Retinal pigment epithelial cell (primary cell): ENCODE results near the gene NRARP.

ENCODE experiments used
- DNase-seq: peaks from one replicate; pipeline ENCODE4 v3.0.0-alpha.2; 2010; ENCODE audit warnings: low read depth
- H3K4me3 ChIP-seq: 2 replicates; pipeline ENCODE4 v1.5.1; 2011; ENCODE audit warnings: mild to moderate bottlenecking, low read length, control low read depth, moderate library complexity
- CTCF ChIP-seq: conservative IDR thresholded peaks from 2 replicates; pipeline ENCODE4 v1.5.1; 2011; ENCODE audit warnings: low read depth, low read length, control low read depth, inconsistent platforms

Gene NRARP

DNA sequence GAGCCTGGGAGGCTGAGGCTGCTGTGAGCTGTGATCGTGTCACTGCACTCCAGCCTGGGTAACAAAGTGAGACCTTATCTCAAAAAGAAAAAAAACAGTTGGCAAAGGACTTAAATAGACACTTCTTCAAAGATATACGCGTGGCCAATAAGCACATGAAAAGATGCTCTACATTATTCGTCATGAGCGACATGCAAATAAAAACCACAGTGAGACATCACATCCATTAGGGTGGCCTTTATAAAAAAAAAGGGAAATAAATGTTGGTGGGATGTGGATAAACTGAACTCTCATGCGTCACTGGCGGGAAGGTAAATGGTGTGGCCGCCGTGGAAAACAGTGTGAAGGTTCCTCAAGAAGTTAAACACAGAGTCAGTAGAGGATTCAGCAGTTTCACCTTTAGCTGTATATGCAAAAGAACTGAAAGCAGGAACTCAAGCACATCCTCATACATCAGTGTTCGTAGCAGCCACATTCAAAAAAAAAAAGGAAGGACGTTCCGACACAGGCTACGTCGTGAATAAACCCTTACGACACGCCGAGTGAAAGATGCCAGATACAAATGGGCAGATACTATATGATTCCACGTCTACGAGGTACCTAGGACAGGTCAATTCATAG, 24.5 kb upstream of the NRARP start:
- DNase-seq = no peak
- no peak for TF ChIP-seq CTCF
- H3K4me3 ChIP-seq = no peak overlapping the region

DNA sequence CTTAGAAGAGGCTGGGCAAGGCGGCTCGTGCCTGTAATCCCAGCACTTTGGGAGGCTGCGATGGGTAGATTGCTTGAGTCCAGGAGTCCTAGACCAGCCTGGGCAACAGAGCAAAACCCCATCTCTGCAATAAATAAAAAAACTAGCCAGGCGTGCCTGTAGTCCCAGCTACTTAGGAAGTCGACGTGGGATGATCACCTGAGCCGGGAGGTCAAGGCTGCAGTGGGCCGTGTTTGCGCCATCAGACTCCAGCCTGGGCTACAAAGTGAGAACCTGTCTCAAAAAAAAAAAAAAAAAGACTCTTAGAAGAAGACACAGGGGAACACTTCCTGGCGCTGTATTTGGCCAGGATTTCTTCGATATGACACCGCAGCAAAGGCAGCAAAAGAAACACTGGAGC, 23.7 kb upstream of the NRARP start:
- no peak for DNase-seq

DNA sequence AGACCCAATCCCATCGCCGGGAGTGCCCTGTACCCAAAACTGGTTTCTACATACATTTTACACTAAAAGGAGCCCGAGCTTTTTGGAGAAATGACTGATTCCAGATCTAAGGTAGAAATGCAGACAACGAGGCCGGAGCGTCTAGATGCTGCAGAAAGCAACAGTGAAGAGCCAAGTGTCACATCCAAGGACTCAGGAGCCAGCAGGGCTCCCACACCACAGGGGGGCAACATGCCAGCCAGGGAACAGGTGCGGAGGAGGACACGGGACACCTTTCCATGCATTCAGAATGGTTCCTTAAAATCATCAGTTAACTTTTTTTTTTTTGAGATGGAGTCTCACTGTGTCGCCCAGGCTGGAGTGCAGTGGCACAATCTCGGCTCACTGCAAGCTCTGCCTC, 23.1 kb upstream of the NRARP start:
- no peak for DNase-seq
- no peak for TF ChIP-seq CTCF
- H3K4me3 ChIP-seq = no peak overlapping the region

More for the DNA sequence above, 23.7 kb upstream of the NRARP start:
- H3K4me3 ChIP-seq = no peak overlapping the region
- TF ChIP-seq CTCF = no peak

DNA sequence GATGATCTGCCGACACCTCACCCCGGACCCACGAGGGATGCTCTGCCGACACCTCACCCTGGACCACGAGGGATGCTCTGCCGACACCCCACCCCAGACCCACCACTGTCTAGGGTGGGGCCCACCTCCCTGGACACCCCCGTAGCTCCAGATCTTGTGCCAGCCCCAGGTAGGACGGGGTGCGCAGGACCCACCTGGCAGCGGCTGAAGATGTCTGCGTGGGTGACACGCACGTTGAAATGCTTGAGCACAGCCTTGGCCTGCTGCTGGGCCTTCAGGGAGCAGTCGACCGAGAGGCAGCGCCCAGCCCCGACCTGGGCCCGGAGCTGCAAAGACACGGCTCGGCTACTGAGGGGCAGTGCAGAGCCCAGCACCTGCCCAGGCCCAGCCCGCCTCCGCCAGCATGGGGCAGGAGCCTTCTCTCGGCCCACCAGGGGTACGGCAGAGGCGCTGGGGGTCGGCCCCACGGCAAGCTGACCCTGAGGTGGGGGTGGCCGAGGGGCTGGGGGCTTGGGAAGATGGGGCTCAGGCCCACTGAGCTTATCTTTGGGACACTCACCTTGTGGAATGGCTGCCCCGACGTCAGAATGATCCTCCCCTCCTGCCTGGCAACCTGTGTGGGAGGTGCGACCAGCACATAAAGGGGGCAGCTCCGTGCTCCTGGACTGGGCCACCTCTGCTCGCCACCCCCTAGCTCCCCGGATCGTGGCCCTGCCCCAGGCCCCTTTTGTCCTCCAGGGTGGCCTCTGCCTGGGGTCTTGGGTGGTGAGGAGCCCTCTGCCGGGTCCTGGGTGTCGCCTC, 21.7 kb upstream of the NRARP start:
- no peak for TF ChIP-seq CTCF
- no peak overlapping the region for H3K4me3 ChIP-seq
- DNase-seq = no peak

- no peak for TF ChIP-seq CTCF
- DNase-seq = no peak
These were observed 19.8 kb upstream of the NRARP start for GRCh38 chr9:137321726-137322361.

DNA sequence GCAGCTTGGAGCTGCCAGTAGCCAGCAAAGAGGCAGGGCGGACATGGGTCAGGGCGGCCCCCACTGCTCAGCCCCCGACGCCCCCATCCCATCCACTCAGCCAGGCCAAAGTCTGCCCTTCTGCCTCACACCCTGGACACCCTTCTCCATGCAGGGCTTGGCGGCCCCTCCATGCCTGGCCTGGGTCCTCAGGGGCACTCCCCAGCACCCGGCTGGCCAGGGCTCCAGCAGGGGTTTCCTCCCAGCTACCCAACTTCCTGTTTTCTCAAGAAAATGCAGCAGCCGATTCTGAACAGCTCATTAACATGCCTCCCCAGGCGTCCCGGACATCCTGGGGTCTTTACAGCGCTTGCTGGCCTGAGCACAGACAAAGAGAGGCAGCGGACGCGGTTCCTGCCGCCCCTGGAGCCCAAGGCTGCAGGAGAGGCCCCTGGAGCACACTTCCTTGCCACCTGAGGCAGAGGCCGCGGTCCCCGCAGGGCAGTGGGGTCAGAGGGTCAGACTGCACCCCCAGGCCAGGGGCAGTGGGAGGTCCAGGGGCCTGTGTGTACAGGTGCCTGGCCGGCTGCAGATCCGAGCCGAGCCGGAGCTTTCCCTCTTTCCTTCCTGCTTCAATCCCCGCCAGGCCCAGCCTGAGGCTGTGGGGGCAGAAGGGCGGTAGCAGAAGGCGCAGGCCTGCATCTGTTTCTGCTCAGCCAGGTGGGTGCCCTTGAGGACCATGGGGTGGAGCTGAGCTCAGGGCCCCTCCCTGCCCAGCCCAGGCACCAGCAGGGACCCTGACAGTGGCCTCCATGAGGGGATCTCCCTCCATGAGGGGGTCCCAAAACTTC, 18.7 kb upstream of the NRARP start:
- no peak overlapping the region for H3K4me3 ChIP-seq
- TF ChIP-seq CTCF = no peak
- no peak for DNase-seq

More at GRCh38 chr9:137321726-137322361, 19.8 kb upstream of the NRARP start:
- H3K4me3 ChIP-seq = no peak overlapping the region
